Fibroblast of villous mesenchyme (primary cell): ENCODE data around the gene DSEL. TPM values are rescaled to one million over a fixed set of nuclear protein-coding genes. Genes with fewer than 3 reads are reported as not detected.

Experiments used
- DNase-seq: peaks from one replicate; pipeline ENCODE4 v3.0.0-alpha.2; 2010; ENCODE audit warnings: low read depth
- H3K4me3 ChIP-seq: 2 replicates; pipeline ENCODE4 v1.5.1; 2011; ENCODE audit warnings: low read depth, mild to moderate bottlenecking, low read length
- CTCF ChIP-seq: IDR thresholded peaks from 2 replicates; pipeline ENCODE4 v1.5.1; 2012; ENCODE audit warnings: low read depth, mild to moderate bottlenecking, low read length; ENCODE audit not compliant: insufficient read depth
- total RNA-seq: library from RNA; depleted of rRNA; stranded (reverse); fragments of >200 nt; gene quantifications from 2 replicates; pipeline ENCODE4 v1.2.3, GENCODE V29; 2012

The DSEL gene
- total RNA-seq, 1 donor = 218 TPM

- H3K4me3 ChIP-seq = no peak overlapping the region
- no peak for DNase-seq
- TF ChIP-seq CTCF = no peak
Observed at GRCh38 chr18:67467188-67467587, 49.3 kb downstream of the DSEL start.

- TF ChIP-seq CTCF = no peak
- H3K4me3 ChIP-seq = no peak overlapping the region
- DNase-seq = no peak
Observed at GRCh38 chr18:67464499-67464898, 52.0 kb downstream of the DSEL start.

GRCh38 chr18:67463829-67464228, 52.7 kb downstream of the DSEL start:
- H3K4me3 ChIP-seq = no peak overlapping the region
- DNase-seq = peak; percentile 14
- TF ChIP-seq CTCF = peak; percentile 37

GRCh38 chr18:67456711-67457110, 59.8 kb downstream of the DSEL start:
- no peak for DNase-seq
- H3K4me3 ChIP-seq = no peak overlapping the region
- TF ChIP-seq CTCF = peak; percentile 23
